Stomach (tissue), 4 donors: ENCODE data around the gene VWA2.

Experiments used
- CTCF ChIP-seq, 7 experiments: fragments of 450-650 bp in 4 of 7; fragments of 200-600 bp in 3 of 7; sonication (generic) in 3 of 7; IDR thresholded peaks; one replicate each; pipeline ENCODE4 v1.5.1; 2016 to 2019; ENCODE audit warnings: antibody characterized with exemption in 7 of 7, control low read depth in 2 of 7, mild to moderate bottlenecking in 1 of 7
- POLR2A ChIP-seq, 4 donors: fragments of 450-650 bp; IDR thresholded peaks; one replicate each; pipeline ENCODE4 v1.6.1; 2016; ENCODE audit warnings: antibody characterized with exemption in 4 of 4, control low read depth in 2 of 4, mild to moderate bottlenecking in 1 of 4, moderate library complexity in 1 of 4

GRCh38 chr10:114320249-114321116 lies 81.4 kb downstream of the VWA2 start:
- no peak for TF ChIP-seq CTCF (IDR thresholded peaks at IDR 0.05)
- no peak for TF ChIP-seq POLR2A (IDR thresholded peaks at IDR 0.05)
